Loucy (cell line): ENCODE results near the gene PRKN.

Source experiments
- H2AFZ ChIP-seq: fragments of 200-600 bp; sonication (generic); 2 replicates; pipeline ENCODE4 v1.6.0; 2016; ENCODE audit warnings: antibody characterized with exemption, mild to moderate bottlenecking, low read length, moderate library complexity
- H3F3A ChIP-seq: fragments of 200-600 bp; 2 replicates; pipeline ENCODE4 v1.6.0; 2016; ENCODE audit warnings: antibody characterized with exemption, low read depth, mild to moderate bottlenecking
- H3K27me3 ChIP-seq: fragments of 200-600 bp; sonication (generic); 2 replicates; pipeline ENCODE4 v1.6.1; 2014; ENCODE audit warnings: low read length, mild to moderate bottlenecking; ENCODE audit not compliant: insufficient read depth, poor library complexity, severe bottlenecking
- H3K36me3 ChIP-seq: fragments of 200-600 bp; sonication (generic); 2 replicates; pipeline ENCODE4 v1.6.1; 2016; ENCODE audit warnings: low read length; ENCODE audit not compliant: insufficient read depth
- H3K4me1 ChIP-seq: fragments of 200-600 bp; sonication (generic); 2 replicates; pipeline ENCODE4 v1.5.1; 2014; ENCODE audit warnings: low read length, mild to moderate bottlenecking; ENCODE audit not compliant: insufficient read depth, poor library complexity, severe bottlenecking
- H3K4me2 ChIP-seq: fragments of 200-600 bp; sonication (generic); 2 replicates; pipeline ENCODE4 v1.6.0; 2014; ENCODE audit warnings: antibody characterized with exemption, low read length, low read depth, mild to moderate bottlenecking; ENCODE audit not compliant: poor library complexity, severe bottlenecking
- H3K4me3 ChIP-seq: fragments of 200-600 bp; sonication (generic); 2 replicates; pipeline ENCODE4 v1.5.1; 2014; ENCODE audit warnings: low read length, mild to moderate bottlenecking, mixed read lengths; ENCODE audit not compliant: poor library complexity, severe bottlenecking
- H3K79me2 ChIP-seq: fragments of 200-600 bp; sonication (generic); 2 replicates; pipeline ENCODE4 v1.6.1; 2014; ENCODE audit warnings: low read length; ENCODE audit not compliant: insufficient read depth
- H3K9ac ChIP-seq: fragments of 200-600 bp; sonication (generic); 2 replicates; pipeline ENCODE4 v1.6.0; 2014; ENCODE audit warnings: mild to moderate bottlenecking, low read depth, low read length, moderate library complexity; ENCODE audit not compliant: poor library complexity, severe bottlenecking
- H3K9me2 ChIP-seq: fragments of 200-600 bp; sonication (generic); replicated peaks from 2 replicates; pipeline ENCODE4 v1.6.1; 2016; ENCODE audit warnings: low read depth, low read length, mixed read lengths
- H3K9me3 ChIP-seq: fragments of 200-600 bp; sonication (generic); 2 replicates; pipeline ENCODE4 v1.6.1; 2014; ENCODE audit warnings: mild to moderate bottlenecking, antibody characterized with exemption, low read length, low read depth; ENCODE audit not compliant: insufficient read depth
- H4K20me1 ChIP-seq: fragments of 200-600 bp; sonication (generic); 2 replicates; pipeline ENCODE4 v1.6.0; 2014; ENCODE audit warnings: antibody characterized with exemption, low read length, mild to moderate bottlenecking; ENCODE audit not compliant: insufficient read depth, poor library complexity, severe bottlenecking
- CTCF ChIP-seq: fragments of 200-600 bp; sonication (generic); conservative IDR thresholded peaks from 2 replicates; pipeline ENCODE4 v1.5.1; 2014; ENCODE audit warnings: mild to moderate bottlenecking, antibody characterized with exemption, low read length
- EZH2phosphoT487 ChIP-seq: fragments of 200-600 bp; IDR thresholded peaks from 2 replicates; pipeline ENCODE4 v1.6.1; 2018; ENCODE audit warnings: antibody characterized with exemption, mild to moderate bottlenecking, moderate library complexity, borderline replicate concordance

Gene PRKN

DNA sequence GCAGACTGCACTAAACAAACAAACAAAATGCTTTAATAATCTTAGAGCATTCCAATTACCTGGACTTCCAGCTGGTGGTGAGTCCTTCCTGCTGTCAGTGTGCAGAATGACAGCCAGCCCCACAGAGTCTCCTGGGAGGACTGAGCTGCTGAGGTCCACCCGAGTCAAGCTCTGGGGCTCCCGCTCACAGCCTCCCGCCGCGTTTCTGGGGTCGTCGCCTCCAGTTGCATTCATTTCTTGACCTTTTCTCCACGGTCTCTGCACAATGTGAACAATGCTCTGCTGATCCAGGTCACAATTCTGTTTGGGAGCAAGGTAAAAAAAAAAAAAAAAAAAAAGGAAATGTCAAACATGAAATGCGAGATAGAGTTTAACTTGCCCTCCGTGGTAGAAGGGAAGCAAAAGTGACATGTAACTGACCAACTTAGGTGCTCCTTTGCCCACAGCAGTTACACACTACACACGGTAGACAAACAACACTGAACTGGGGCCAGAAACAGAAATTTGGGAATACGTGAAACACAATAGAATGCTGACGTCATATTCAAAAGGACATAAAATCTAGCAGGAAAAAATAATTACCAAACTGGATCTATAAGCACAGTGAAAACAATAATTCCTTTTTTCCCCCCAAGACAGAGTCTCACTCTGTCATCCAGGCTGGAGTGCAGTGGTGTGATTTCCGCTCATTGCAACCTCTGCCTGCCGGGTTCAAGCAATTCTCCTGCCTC is 464.9 kb downstream of the PRKN start:
- Histone ChIP-seq H4K20me1 (no peaks in the 10 kb centered on the region), H3K4me3 (no peak overlapping the region), H2AFZ (no peak overlapping the region), H3K79me2 (no peaks in the 10 kb centered on the region), H3K4me1 (no peaks in the 10 kb centered on the region), H3K9ac (no peak overlapping the region), H3K9me3 (no peaks in the 10 kb centered on the region; the same call in 1 of the 2 replicates), H3K27me3 (no peaks in the 10 kb centered on the region), H3F3A (no peaks in the 10 kb centered on the region), H3K9me2 (no peaks in the 10 kb centered on the region), H3K36me3 (no peaks in the 10 kb centered on the region), H3K4me2 (no peak overlapping the region)
- TF ChIP-seq EZH2phosphoT487 (no peak), CTCF (no peak)

GRCh38 chr6:162261598-162261997 is 466.0 kb downstream of the PRKN start:
- no peaks in the 10 kb centered on the region for H3K79me2 ChIP-seq
- no peaks in the 10 kb centered on the region for H3K27me3 ChIP-seq
- no peaks in the 10 kb centered on the region for H3F3A ChIP-seq
- H3K4me2 ChIP-seq, result no peak overlapping the region
- no peaks in the 10 kb centered on the region for H4K20me1 ChIP-seq
- TF ChIP-seq CTCF (no peak), EZH2phosphoT487 (no peak)
- H3K9ac ChIP-seq, result no peak overlapping the region
- H3K4me3 ChIP-seq, result no peak overlapping the region
- H2AFZ ChIP-seq, result no peak overlapping the region
- H3K9me3 ChIP-seq, result no peaks in the 10 kb centered on the region; the same call in 1 of the 2 replicates
- no peaks in the 10 kb centered on the region for H3K9me2 ChIP-seq
- no peaks in the 10 kb centered on the region for H3K4me1 ChIP-seq
- no peaks in the 10 kb centered on the region for H3K36me3 ChIP-seq

GRCh38 chr6:162260027-162260426 is 467.5 kb downstream of the PRKN start:
- Histone ChIP-seq H3K9me3 (no peaks in the 10 kb centered on the region; the same call in 1 of the 2 replicates), H4K20me1 (no peaks in the 10 kb centered on the region), H3K4me3 (no peak overlapping the region), H3K9me2 (no peaks in the 10 kb centered on the region), H3K4me2 (no peak overlapping the region), H3K79me2 (no peaks in the 10 kb centered on the region), H3K36me3 (no peaks in the 10 kb centered on the region), H3K27me3 (no peaks in the 10 kb centered on the region), H3K9ac (no peak overlapping the region), H3K4me1 (no peaks in the 10 kb centered on the region), H2AFZ (no peak overlapping the region), H3F3A (no peaks in the 10 kb centered on the region)
- TF ChIP-seq CTCF (no peak), EZH2phosphoT487 (no peak)
